K562 (cell line): ENCODE data around the gene LRRC39. TPM values are rescaled to one million over a fixed set of nuclear protein-coding genes. Genes with fewer than 3 reads are reported as not detected.

Experiments
- ARID1B ChIP-seq: fragments of 450-650 bp; IDR thresholded peaks from 2 replicates; pipeline ENCODE4 v1.6.1; 2016; ENCODE audit warnings: antibody characterized with exemption, mild to moderate bottlenecking, inconsistent platforms
- DMBX1 ChIP-seq: fragments of 250-450 bp; sonication (Bioruptor Pico); IDR thresholded peaks from 2 replicates; pipeline ENCODE4 v1.8.0; 2022; ENCODE audit warnings: inconsistent platforms, mild to moderate bottlenecking, moderate library complexity, borderline replicate concordance
- E2F6 ChIP-seq, 2 experiments: IDR thresholded peaks; 2 replicates each; pipeline ENCODE4 v1.6.1; 2011; ENCODE audit warnings: borderline replicate concordance in 1 of 2, control low read depth in 1 of 2, low read depth in 1 of 2, low read length in 1 of 2, mild to moderate bottlenecking in 1 of 2, mixed read lengths in 1 of 2, moderate library complexity in 1 of 2; ENCODE audit not compliant: insufficient read depth in 1 of 2, insufficient read length in 1 of 2, poor library complexity in 1 of 2, severe bottlenecking in 1 of 2; ENCODE audit errors: extremely low read depth in 1 of 2
- HMGXB4 ChIP-seq: sonication (generic); formaldehyde crosslinking; IDR thresholded peaks from 2 replicates; pipeline ENCODE4 v1.8.1; 2023; ENCODE audit warnings: mild to moderate bottlenecking, missing genetic modification reagents
- KLF6 ChIP-seq: fragments of 250-450 bp; sonication (Bioruptor Pico); IDR thresholded peaks from 2 replicates; pipeline ENCODE4 v1.4.0; 2020; ENCODE audit warnings: mild to moderate bottlenecking, moderate library complexity, borderline replicate concordance
- NUFIP1 ChIP-seq: fragments of 450-650 bp; IDR thresholded peaks from 2 replicates; pipeline ENCODE4 v1.6.1; 2018; ENCODE audit not compliant: partially characterized antibody
- RUNX1 ChIP-seq: sonication (generic); IDR thresholded peaks from 2 replicates; pipeline ENCODE4 v1.6.1; 2016; ENCODE audit warnings: antibody characterized with exemption, low read depth
- ZNF124 ChIP-seq: sonication (generic); formaldehyde crosslinking; IDR thresholded peaks from 2 replicates; pipeline ENCODE4 v1.8.1; 2022; ENCODE audit warnings: missing genetic modification reagents
- ZNF24 ChIP-seq: fragments of 450-650 bp; IDR thresholded peaks from 2 replicates; pipeline ENCODE4 v1.6.1; 2016
- ZNF280A ChIP-seq: fragments of 450-650 bp; IDR thresholded peaks from 2 replicates; pipeline ENCODE4 v1.6.1; 2018; ENCODE audit warnings: mild to moderate bottlenecking, low read depth; ENCODE audit not compliant: partially characterized antibody
- ZNF311 ChIP-seq: fragments of 250-450 bp; sonication (Bioruptor Pico); IDR thresholded peaks from 2 replicates; pipeline ENCODE4 v1.4.0; 2020; ENCODE audit warnings: mild to moderate bottlenecking, moderate library complexity
- ZNF586 ChIP-seq: fragments of 450-650 bp; formaldehyde crosslinking; conservative IDR thresholded peaks from 2 replicates; pipeline ENCODE4 v1.4.0; 2020; ENCODE audit warnings: mild to moderate bottlenecking, moderate library complexity
- polyA plus RNA-seq, 8 experiments: library from polyadenylated mRNA; depleted of rRNA in 4 of 8; stranded (reverse) in 5 of 8; unstranded in 3 of 8; fragments of >200 nt; fragmentation: Nextera tagmentation in 2 of 8; fragmentation: Illumina TruSeq in 1 of 8; extraction: Ambion mirVana in 2 of 8; extraction: Trizol in 1 of 8; gene quantifications; 2 replicates each; pipeline versions ENCODE4 v1.2.1 to v1.2.3, GENCODE V29; 2011 to 2014; ENCODE audit warnings: inconsistent platforms in 1 of 8, missing spikeins in 1 of 8
- total RNA-seq, 7 experiments: library from RNA; depleted of rRNA in 6 of 7; stranded (reverse); fragments of >200 nt in 6 of 7; fragmentation: Illumina TruSeq in 2 of 7; extraction: Trizol in 2 of 7; gene quantifications; 2 replicates each; pipeline versions ENCODE4 v1.2.1 to v1.2.3, GENCODE V29; 2011 to 2021; ENCODE audit warnings: low replicate concordance in 1 of 7
- TF ChIP-seq, protein P1 (sequence below), 2 experiments: fragments of 150-350 bp in 1 of 2; IDR thresholded peaks; 2 replicates each; pipeline ENCODE4 v1.6.1; 2012 to 2016; ENCODE audit warnings: low read depth in 2 of 2, low read length in 2 of 2, mild to moderate bottlenecking in 1 of 2, moderate library complexity in 1 of 2
- TF ChIP-seq, protein P2 (sequence below): fragments of 250-450 bp; sonication (Bioruptor Pico); IDR thresholded peaks from 2 replicates; pipeline ENCODE4 v1.4.0; 2020; ENCODE audit warnings: mild to moderate bottlenecking, moderate library complexity

The LRRC39 gene
- total and polyA plus RNA-seq, 9 of the 15 experiments (the other 6 are each of a cell fraction or from before 2014, with no cell fraction given): 1.00 to 3.1 (median 1.3) TPM

GRCh38 chr1:100132566-100133477, 45.2 kb downstream of the LRRC39 start, which contains the start of the genes SASS6 and TRMT13 (continued):
- no peak for TF ChIP-seq KLF6 (CRISPR knock-in tag)
- TF ChIP-seq, protein P1, sequence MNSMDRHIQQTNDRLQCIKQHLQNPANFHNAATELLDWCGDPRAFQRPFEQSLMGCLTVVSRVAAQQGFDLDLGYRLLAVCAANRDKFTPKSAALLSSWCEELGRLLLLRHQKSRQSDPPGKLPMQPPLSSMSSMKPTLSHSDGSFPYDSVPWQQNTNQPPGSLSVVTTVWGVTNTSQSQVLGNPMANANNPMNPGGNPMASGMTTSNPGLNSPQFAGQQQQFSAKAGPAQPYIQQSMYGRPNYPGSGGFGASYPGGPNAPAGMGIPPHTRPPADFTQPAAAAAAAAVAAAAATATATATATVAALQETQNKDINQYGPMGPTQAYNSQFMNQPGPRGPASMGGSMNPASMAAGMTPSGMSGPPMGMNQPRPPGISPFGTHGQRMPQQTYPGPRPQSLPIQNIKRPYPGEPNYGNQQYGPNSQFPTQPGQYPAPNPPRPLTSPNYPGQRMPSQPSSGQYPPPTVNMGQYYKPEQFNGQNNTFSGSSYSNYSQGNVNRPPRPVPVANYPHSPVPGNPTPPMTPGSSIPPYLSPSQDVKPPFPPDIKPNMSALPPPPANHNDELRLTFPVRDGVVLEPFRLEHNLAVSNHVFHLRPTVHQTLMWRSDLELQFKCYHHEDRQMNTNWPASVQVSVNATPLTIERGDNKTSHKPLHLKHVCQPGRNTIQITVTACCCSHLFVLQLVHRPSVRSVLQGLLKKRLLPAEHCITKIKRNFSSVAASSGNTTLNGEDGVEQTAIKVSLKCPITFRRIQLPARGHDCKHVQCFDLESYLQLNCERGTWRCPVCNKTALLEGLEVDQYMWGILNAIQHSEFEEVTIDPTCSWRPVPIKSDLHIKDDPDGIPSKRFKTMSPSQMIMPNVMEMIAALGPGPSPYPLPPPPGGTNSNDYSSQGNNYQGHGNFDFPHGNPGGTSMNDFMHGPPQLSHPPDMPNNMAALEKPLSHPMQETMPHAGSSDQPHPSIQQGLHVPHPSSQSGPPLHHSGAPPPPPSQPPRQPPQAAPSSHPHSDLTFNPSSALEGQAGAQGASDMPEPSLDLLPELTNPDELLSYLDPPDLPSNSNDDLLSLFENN (IDR thresholded peaks at IDR 0.05; ENCODE audit: low read depth in 2 of 2, low read length in 2 of 2): 0 out of 4 replicates have a peak, but pooled peaks of 1 of the 2 experiments have one; percentile 28
- TF ChIP-seq ZNF311 (CRISPR knock-in tag): no peak
- TF ChIP-seq E2F6 (IDR thresholded peaks at IDR 0.05; ENCODE audit: borderline replicate concordance in 1 of 2, extremely low read depth in 1 of 2, insufficient read depth in 1 of 2, insufficient read length in 1 of 2, low read depth in 1 of 2, low read length in 1 of 2, poor library complexity in 1 of 2, severe bottlenecking in 1 of 2): peak; percentile 81 to 87
- no peak for TF ChIP-seq ZNF280A
- TF ChIP-seq DMBX1 (CRISPR knock-in tag): peak; percentile 26; the same call in 1 of the 2 replicates
- no peak; the same call in 1 of the 2 replicates for TF ChIP-seq ZNF24
- peak; percentile 58 for TF ChIP-seq ARID1B
- TF ChIP-seq NUFIP1: no peak
- TF ChIP-seq ZNF124: no peak
- TF ChIP-seq HMGXB4 (CRISPR knock-in tag): peak; percentile 36; the same call in 1 of the 2 replicates
- TF ChIP-seq RUNX1: no peak
- TF ChIP-seq ZNF586 (CRISPR knock-in tag): no peak
- TF ChIP-seq, protein P2, sequence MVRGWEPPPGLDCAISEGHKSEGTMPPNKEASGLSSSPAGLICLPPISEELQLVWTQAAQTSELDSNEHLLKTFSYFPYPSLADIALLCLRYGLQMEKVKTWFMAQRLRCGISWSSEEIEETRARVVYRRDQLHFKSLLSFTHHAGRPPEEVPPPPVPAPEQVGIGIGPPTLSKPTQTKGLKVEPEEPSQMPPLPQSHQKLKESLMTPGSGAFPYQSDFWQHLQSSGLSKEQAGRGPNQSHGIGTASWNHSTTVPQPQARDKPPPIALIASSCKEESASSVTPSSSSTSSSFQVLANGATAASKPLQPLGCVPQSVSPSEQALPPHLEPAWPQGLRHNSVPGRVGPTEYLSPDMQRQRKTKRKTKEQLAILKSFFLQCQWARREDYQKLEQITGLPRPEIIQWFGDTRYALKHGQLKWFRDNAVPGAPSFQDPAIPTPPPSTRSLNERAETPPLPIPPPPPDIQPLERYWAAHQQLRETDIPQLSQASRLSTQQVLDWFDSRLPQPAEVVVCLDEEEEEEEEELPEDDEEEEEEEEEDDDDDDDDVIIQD: no peak
